Measurements from ENCODE around the gene POLR2E. TPM values are rescaled to one million over a fixed set of nuclear protein-coding genes. Genes with fewer than 3 reads are reported as not detected.

Gene POLR2E
- total RNA-seq, 4 donors from 2014 or later, result 117 to 228 (median 150) TPM

DNA sequence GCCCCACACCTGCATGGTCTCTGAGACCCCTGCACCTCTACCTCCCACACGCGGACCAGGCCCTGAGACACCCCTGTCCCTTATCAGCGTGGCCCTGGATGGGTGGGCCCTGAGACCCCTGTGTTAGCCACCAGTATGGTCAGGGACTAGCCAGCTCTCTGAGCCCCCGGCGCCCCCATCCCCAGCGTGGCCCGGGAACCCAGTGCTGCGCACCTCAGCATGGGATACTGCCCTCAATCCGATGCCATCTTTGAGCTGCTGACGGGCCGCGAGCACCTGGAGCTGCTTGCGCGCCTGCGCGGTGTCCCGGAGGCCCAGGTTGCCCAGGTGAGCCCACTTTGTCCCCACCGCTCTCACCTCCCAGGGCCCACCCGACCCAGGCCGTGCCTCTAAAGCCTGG lies 33.2 kb downstream of the POLR2E start:
- Histone ChIP-seq H3K4me1 (peaks cover 0 to 27% (median 14%) of the 10 kb centered on the region in 3 donors), H3K27me3 (peaks cover 30% of the 10 kb centered on the region), H3K27ac (no peak overlapping the region), H3K4me3 (no peak overlapping the region), H3K36me3 (peaks cover 0 to 17% of the 10 kb centered on the region in 2 donors), H3K9me3 (peaks cover 0 to 31% (median 0%) of the 10 kb centered on the region in 3 donors)
- 100% methylated on average over 2 of the region's 20 CpGs; no CpG with 5 or more reads in 1 of the 2 donors for WGBS, 2 donors (ENCODE audit: low coverage in 1 of 2)
- TF ChIP-seq, protein P1, sequence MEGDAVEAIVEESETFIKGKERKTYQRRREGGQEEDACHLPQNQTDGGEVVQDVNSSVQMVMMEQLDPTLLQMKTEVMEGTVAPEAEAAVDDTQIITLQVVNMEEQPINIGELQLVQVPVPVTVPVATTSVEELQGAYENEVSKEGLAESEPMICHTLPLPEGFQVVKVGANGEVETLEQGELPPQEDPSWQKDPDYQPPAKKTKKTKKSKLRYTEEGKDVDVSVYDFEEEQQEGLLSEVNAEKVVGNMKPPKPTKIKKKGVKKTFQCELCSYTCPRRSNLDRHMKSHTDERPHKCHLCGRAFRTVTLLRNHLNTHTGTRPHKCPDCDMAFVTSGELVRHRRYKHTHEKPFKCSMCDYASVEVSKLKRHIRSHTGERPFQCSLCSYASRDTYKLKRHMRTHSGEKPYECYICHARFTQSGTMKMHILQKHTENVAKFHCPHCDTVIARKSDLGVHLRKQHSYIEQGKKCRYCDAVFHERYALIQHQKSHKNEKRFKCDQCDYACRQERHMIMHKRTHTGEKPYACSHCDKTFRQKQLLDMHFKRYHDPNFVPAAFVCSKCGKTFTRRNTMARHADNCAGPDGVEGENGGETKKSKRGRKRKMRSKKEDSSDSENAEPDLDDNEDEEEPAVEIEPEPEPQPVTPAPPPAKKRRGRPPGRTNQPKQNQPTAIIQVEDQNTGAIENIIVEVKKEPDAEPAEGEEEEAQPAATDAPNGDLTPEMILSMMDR (IDR thresholded peaks at IDR 0.05), result no peak
- no peak for TF ChIP-seq POLR2A (IDR thresholded peaks at IDR 0.05)
- TF ChIP-seq EP300 (IDR thresholded peaks at IDR 0.05), result no peak
- no peak for TF ChIP-seq POLR2AphosphoS5 (IDR thresholded peaks at IDR 0.05)
- ATAC-seq, result no peak

- no peak for ATAC-seq
- peaks cover 0 to 29% of the 10 kb centered on the region in 2 donors for H3K36me3 ChIP-seq
- WGBS, 2 donors (ENCODE audit: low coverage in 1 of 2), result 82 to 90% methylated on average over 2 of the region's 5 CpGs
- TF ChIP-seq EP300 (IDR thresholded peaks at IDR 0.05), result no peak
- TF ChIP-seq, protein P1 (IDR thresholded peaks at IDR 0.05), result no peak
- no peak for TF ChIP-seq POLR2A (IDR thresholded peaks at IDR 0.05)
- TF ChIP-seq POLR2AphosphoS5 (IDR thresholded peaks at IDR 0.05), result no peak
- peaks cover 0 to 14% (median 9%) of the 10 kb centered on the region in 3 donors for H3K4me1 ChIP-seq
- H3K27ac ChIP-seq, result no peak overlapping the region
- H3K4me3 ChIP-seq, result no peak overlapping the region
- peaks cover 0 to 44% (median 0%) of the 10 kb centered on the region in 3 donors for H3K9me3 ChIP-seq
- H3K27me3 ChIP-seq, result peaks cover 17% of the 10 kb centered on the region
Observed at GRCh38 chr19:1060689-1061088, 34.5 kb downstream of the POLR2E start.

- no peak overlapping the region for H3K27ac ChIP-seq
- no peak for TF ChIP-seq POLR2A (IDR thresholded peaks at IDR 0.05)
- TF ChIP-seq, protein P1 (IDR thresholded peaks at IDR 0.05), result no peak
- TF ChIP-seq POLR2AphosphoS5 (IDR thresholded peaks at IDR 0.05), result no peak
- no peak for TF ChIP-seq EP300 (IDR thresholded peaks at IDR 0.05)
- no peak for ATAC-seq
- no CpG with 5 or more reads among the region's 5 CpGs for WGBS, 2 donors (ENCODE audit: low coverage in 1 of 2)
- peaks cover 0 to 55% (median 0%) of the 10 kb centered on the region in 3 donors for H3K9me3 ChIP-seq
- no peak overlapping the region for H3K4me3 ChIP-seq
- no peaks in the 10 kb centered on the region for H3K27me3 ChIP-seq
- peaks cover 0 to 44% of the 10 kb centered on the region in 2 donors for H3K36me3 ChIP-seq
- H3K4me1 ChIP-seq, result no peaks in the 10 kb centered on the region
Observed at GRCh38 chr19:1058112-1058511, 37.1 kb downstream of the POLR2E start.

GRCh38 chr19:1057176-1057855 lies 37.9 kb downstream of the POLR2E start:
- TF ChIP-seq POLR2AphosphoS5 (IDR thresholded peaks at IDR 0.05) (no peak), EP300 (IDR thresholded peaks at IDR 0.05) (no peak), POLR2A (IDR thresholded peaks at IDR 0.05) (no peak)
- TF ChIP-seq, protein P1 (IDR thresholded peaks at IDR 0.05), result no peak
- Histone ChIP-seq H3K27ac (no peak overlapping the region), H3K36me3 (peaks cover 0 to 44% of the 10 kb centered on the region in 2 donors), H3K27me3 (no peaks in the 10 kb centered on the region), H3K9me3 (peaks cover 0 to 55% (median 0%) of the 10 kb centered on the region in 3 donors), H3K4me1 (no peaks in the 10 kb centered on the region), H3K4me3 (no peak overlapping the region)
- 71% methylated on average over 2 of the region's 3 CpGs; no CpG with 5 or more reads in 1 of the 2 donors for WGBS, 2 donors (ENCODE audit: low coverage in 1 of 2)
- ATAC-seq, result no peak
